Body of pancreas (tissue), 4 donors: ENCODE results near the gene BANK1.

ENCODE experiments used
- CTCF ChIP-seq, 7 experiments: fragments of 450-650 bp in 4 of 7; fragments of 200-600 bp in 3 of 7; sonication (generic) in 3 of 7; IDR thresholded peaks; one replicate each; pipeline ENCODE4 v1.5.1; 2016 to 2019; ENCODE audit warnings: antibody characterized with exemption in 7 of 7
- POLR2A ChIP-seq, 3 donors: fragments of 450-650 bp; IDR thresholded peaks; one replicate each; pipeline ENCODE4 v1.6.1; 2016; ENCODE audit warnings: antibody characterized with exemption in 3 of 3, mild to moderate bottlenecking in 2 of 3

GRCh38 chr4:101933855-101934254, 143.3 kb downstream of the BANK1 start:
- TF ChIP-seq POLR2A (IDR thresholded peaks at IDR 0.05), result no peak
- no peak for TF ChIP-seq CTCF (IDR thresholded peaks at IDR 0.05)
